OCI-LY3 (cell line): ENCODE results near the gene TBC1D2B.

ENCODE experiments used
- EZH2phosphoT487 ChIP-seq: fragments of 200-600 bp; shearing (Covaris generic); IDR thresholded peaks from 2 replicates; pipeline ENCODE4 v1.6.1; 2018; ENCODE audit warnings: antibody characterized with exemption, mixed run types, low read depth
- TF ChIP-seq, protein P1 (sequence below): fragments of 200-600, 300-600 bp; sonication (generic); IDR thresholded peaks from 2 replicates; pipeline ENCODE4 v1.5.1; 2014; ENCODE audit warnings: antibody characterized with exemption, low read length, low read depth

DNA sequence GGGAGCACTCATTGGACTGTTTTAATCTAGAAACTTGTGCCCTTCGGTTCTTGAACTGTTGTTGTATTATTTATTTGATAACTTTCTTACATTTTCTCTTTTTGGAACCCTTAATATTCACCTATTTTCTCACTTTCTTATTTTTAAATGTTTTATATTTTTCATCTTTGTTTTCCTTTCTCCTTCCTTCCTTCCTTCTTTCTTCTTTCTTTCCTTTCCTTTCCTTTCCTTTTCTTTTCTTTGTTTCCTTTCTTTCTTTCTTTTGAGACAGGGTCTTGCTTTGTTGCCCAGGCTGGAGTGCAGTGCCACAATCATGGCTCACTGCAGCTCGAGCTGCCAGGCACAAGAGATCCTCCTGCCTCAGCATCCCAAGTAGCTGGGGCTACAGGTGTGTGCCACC is 108.5 kb downstream of the TBC1D2B start:
- TF ChIP-seq, protein P1, sequence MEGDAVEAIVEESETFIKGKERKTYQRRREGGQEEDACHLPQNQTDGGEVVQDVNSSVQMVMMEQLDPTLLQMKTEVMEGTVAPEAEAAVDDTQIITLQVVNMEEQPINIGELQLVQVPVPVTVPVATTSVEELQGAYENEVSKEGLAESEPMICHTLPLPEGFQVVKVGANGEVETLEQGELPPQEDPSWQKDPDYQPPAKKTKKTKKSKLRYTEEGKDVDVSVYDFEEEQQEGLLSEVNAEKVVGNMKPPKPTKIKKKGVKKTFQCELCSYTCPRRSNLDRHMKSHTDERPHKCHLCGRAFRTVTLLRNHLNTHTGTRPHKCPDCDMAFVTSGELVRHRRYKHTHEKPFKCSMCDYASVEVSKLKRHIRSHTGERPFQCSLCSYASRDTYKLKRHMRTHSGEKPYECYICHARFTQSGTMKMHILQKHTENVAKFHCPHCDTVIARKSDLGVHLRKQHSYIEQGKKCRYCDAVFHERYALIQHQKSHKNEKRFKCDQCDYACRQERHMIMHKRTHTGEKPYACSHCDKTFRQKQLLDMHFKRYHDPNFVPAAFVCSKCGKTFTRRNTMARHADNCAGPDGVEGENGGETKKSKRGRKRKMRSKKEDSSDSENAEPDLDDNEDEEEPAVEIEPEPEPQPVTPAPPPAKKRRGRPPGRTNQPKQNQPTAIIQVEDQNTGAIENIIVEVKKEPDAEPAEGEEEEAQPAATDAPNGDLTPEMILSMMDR = no peak
- TF ChIP-seq EZH2phosphoT487 = no peak
